Body of pancreas (tissue), 4 donors: ENCODE measurements around the gene ABCB9. TPM values are rescaled to one million over a fixed set of nuclear protein-coding genes. Genes with fewer than 3 reads are reported as not detected.

Experiments
- ATAC-seq: fragments of 150-250 bp; one replicate; pipeline ENCODE4 v1.9.1; 2016
- DNase-seq, 4 donors: peaks; one replicate each; pipeline ENCODE4 v3.0.0-alpha.2; 2019
- H3K27ac ChIP-seq, 4 donors: fragments of 200-600 bp; sonication (generic); 1 replicate in 3 of 4; 2 replicates in 1 of 4; pipeline versions ENCODE4 v1.5.1 to v1.6.1; 2016 to 2019; ENCODE audit warnings: mild to moderate bottlenecking in 1 of 4, mixed read lengths in 1 of 4, moderate library complexity in 1 of 4
- H3K27me3 ChIP-seq, 2 donors: fragments of 200-600 bp; sonication (generic); one replicate each; pipeline ENCODE4 v1.6.0; 2016; ENCODE audit warnings: mild to moderate bottlenecking in 1 of 2
- H3K36me3 ChIP-seq, 2 donors: fragments of 200-600 bp; sonication (generic); replicated peaks in 1 of 2; 2 replicates each; pipeline ENCODE4 v1.5.1; 2016; ENCODE audit warnings: low read depth in 2 of 2; ENCODE audit not compliant: insufficient read depth in 1 of 2
- H3K4me1 ChIP-seq: fragments of 200-600 bp; sonication (generic); one replicate; pipeline ENCODE4 v1.6.0; 2016
- H3K4me3 ChIP-seq, 2 donors: fragments of 200-600 bp; sonication (generic); 1 replicate in 1 of 2; 2 replicates in 1 of 2; pipeline ENCODE4 v1.5.1; 2016 to 2019
- H3K9me3 ChIP-seq, 3 donors: fragments of 200-600 bp; sonication (generic); 1 replicate in 2 of 3; 2 replicates in 1 of 3; pipeline ENCODE4 v1.5.1; 2016
- CTCF ChIP-seq, 7 experiments: fragments of 450-650 bp in 4 of 7; fragments of 200-600 bp in 3 of 7; sonication (generic) in 3 of 7; IDR thresholded peaks; one replicate each; pipeline ENCODE4 v1.5.1; 2016 to 2019; ENCODE audit warnings: antibody characterized with exemption in 7 of 7
- POLR2A ChIP-seq, 3 donors: fragments of 450-650 bp; IDR thresholded peaks; one replicate each; pipeline ENCODE4 v1.6.1; 2016; ENCODE audit warnings: antibody characterized with exemption in 3 of 3, mild to moderate bottlenecking in 2 of 3
- WGBS, 2 donors: methylation state at CpG; one replicate each; pipeline ENCODE4 v1.1.5; 2017; 5-methylcytosine and 5-hydroxymethylcytosine counted together
- intact Hi-C: fragments of 100-400 bp; cut with DNase I; formaldehyde crosslinking; loops from one replicate; pipeline ENCODE4 v1.15.1; 2023
- total RNA-seq, 2 donors: library from RNA; depleted of rRNA; stranded (reverse); fragments of >200 nt; gene quantifications; one replicate each; pipeline ENCODE4 v1.1.0, GENCODE V29; 2016

ABCB9 gene
- total RNA-seq, 2 donors from 2014 or later: 5.2 to 7.9 TPM

GRCh38 chr12:122948605-122949004 lies 17.7 kb downstream of the ABCB9 start:
- Histone ChIP-seq H3K4me1 (peaks cover 22% of the 10 kb centered on the region), H3K27me3 (no peaks in the 10 kb centered on the region), H3K4me3 (no peak overlapping the region), H3K36me3 (no peaks in the 10 kb centered on the region), H3K27ac (no peak overlapping the region), H3K9me3 (no peaks in the 10 kb centered on the region)
- no peak for TF ChIP-seq POLR2A (IDR thresholded peaks at IDR 0.05)
- TF ChIP-seq CTCF (IDR thresholded peaks at IDR 0.05): no peak
- 86 to 96% methylated on average over 9 to 10 of the region's 14 CpGs for WGBS, 2 donors
- intact Hi-C loops: loop anchor here (5.0 to 10.0 kb wide), 2 partner anchors 91 to 314 kb away; no protein-coding TSS in a partner anchor
- ATAC-seq (no peak), DNase-seq (no peak)

- Histone ChIP-seq H3K4me1 (peaks cover 22% of the 10 kb centered on the region), H3K4me3 (no peak overlapping the region), H3K9me3 (no peaks in the 10 kb centered on the region), H3K27me3 (no peaks in the 10 kb centered on the region), H3K36me3 (no peaks in the 10 kb centered on the region), H3K27ac (peak overlapping the region; percentile 28 to 69 (median 59))
- intact Hi-C loops: loop anchor here (5.0 to 10.0 kb wide), 2 partner anchors 90 to 313 kb away; no protein-coding TSS in a partner anchor
- no peak for TF ChIP-seq POLR2A (IDR thresholded peaks at IDR 0.05)
- peak in 4 of 7 experiments; percentile 10 to 21 (median 19) for TF ChIP-seq CTCF (IDR thresholded peaks at IDR 0.05)
- DNase-seq (peak; percentile 42 to 66 (median 59)), ATAC-seq (peak; percentile 41)
- WGBS, 2 donors: 68 to 69% methylated on average over 6 to 13 of the region's 15 CpGs
Observed at GRCh38 chr12:122947352-122947792, 18.9 kb downstream of the ABCB9 start.

GRCh38 chr12:122946690-122947341 lies 19.4 kb downstream of the ABCB9 start:
- 74 to 79% methylated on average over 5 to 10 of the region's 10 CpGs for WGBS, 2 donors
- Histone ChIP-seq H3K27me3 (no peaks in the 10 kb centered on the region), H3K4me3 (no peak overlapping the region), H3K27ac (peak overlapping the region; percentile 28 to 69 (median 59)), H3K36me3 (no peaks in the 10 kb centered on the region), H3K9me3 (no peaks in the 10 kb centered on the region), H3K4me1 (peaks cover 22% of the 10 kb centered on the region)
- intact Hi-C loops: loop anchor here (5.0 to 10.0 kb wide), 2 partner anchors 90 to 312 kb away; no protein-coding TSS in a partner anchor
- ATAC-seq: peak; percentile 53
- no peak for TF ChIP-seq POLR2A (IDR thresholded peaks at IDR 0.05)
- TF ChIP-seq CTCF (IDR thresholded peaks at IDR 0.05): peak in 1 of 7 experiments; percentile 11
- peak; percentile 51 to 86 (median 72) for DNase-seq

- 49 to 75% methylated on average over 7 to 13 of the region's 14 CpGs for WGBS, 2 donors
- intact Hi-C loops: loop anchor here (5.0 to 10.0 kb wide), 2 partner anchors 88 to 310 kb away; no protein-coding TSS in a partner anchor
- ATAC-seq (peak; percentile 86), DNase-seq (peak; percentile 57 to 80 (median 74))
- no peaks in the 10 kb centered on the region for H3K36me3 ChIP-seq
- TF ChIP-seq CTCF (IDR thresholded peaks at IDR 0.05) (no peak), POLR2A (IDR thresholded peaks at IDR 0.05) (no peak)
- peak overlapping the region; percentile 36 to 75 (median 68) for H3K27ac ChIP-seq
- H3K4me1 ChIP-seq: peaks cover 22% of the 10 kb centered on the region
- H3K9me3 ChIP-seq: no peaks in the 10 kb centered on the region
- H3K27me3 ChIP-seq: no peaks in the 10 kb centered on the region
- H3K4me3 ChIP-seq: no peak overlapping the region
Observed at GRCh38 chr12:122944605-122945592, 21.4 kb downstream of the ABCB9 start.
